HT-29 (cell line): ENCODE results near the gene CFAP58. TPM values are rescaled to one million over a fixed set of nuclear protein-coding genes. Genes with fewer than 3 reads are reported as not detected.

ENCODE experiments used
- DNase-seq: peaks from one replicate; pipeline ENCODE4 v3.0.0-alpha.2; 2015; ENCODE audit warnings: low spot score
- total RNA-seq: library from RNA; depleted of rRNA; stranded (reverse); fragments of >200 nt; shearing (Covaris generic); gene quantifications from 2 replicates; pipeline ENCODE4 v1.2.3, GENCODE V29; 2014

The CFAP58 gene
- total RNA-seq, 1 experiment from 2014 or later: 0.03 TPM

DNA sequence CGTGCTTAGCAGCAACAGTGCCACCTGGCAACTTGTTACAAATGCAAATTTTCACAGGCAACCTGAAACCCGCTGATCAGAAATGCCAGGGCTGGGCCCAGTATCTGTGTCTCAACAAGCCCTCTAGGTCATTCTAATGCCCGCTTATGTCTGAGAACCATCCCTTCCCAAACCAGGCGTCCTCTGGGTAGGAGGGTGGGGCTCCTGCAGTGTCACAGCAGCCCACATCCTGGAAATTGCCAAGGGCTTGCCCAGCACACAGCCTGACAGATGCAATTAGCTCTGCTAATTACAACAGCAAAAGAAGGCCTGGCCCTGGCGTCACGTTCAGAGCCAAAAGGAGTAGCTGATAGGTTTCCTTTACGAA is 31.2 kb upstream of the CFAP58 start:
- no peak for DNase-seq

DNA sequence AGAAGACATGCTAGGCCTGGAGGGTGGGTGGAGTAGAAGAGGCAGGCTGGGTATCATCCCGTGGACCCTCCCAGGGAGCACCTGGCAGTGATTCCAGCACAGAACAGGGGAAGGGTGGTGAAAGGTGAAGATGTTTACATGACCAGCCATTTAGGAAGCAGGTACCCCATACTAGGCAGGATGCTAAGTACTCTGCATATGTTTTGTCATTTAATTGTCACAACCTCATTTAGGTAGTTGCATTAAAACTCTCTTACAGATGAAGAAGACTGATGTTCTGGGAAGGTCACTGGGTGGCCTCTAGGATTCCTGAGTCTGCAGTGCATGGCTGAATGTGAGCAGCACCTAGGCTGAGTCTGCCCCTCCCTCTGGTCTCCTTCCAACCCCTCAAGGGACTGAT is 30.5 kb upstream of the CFAP58 start:
- no peak for DNase-seq

GRCh38 chr10:104323760-104324201 is 29.9 kb upstream of the CFAP58 start:
- DNase-seq: no peak

DNA sequence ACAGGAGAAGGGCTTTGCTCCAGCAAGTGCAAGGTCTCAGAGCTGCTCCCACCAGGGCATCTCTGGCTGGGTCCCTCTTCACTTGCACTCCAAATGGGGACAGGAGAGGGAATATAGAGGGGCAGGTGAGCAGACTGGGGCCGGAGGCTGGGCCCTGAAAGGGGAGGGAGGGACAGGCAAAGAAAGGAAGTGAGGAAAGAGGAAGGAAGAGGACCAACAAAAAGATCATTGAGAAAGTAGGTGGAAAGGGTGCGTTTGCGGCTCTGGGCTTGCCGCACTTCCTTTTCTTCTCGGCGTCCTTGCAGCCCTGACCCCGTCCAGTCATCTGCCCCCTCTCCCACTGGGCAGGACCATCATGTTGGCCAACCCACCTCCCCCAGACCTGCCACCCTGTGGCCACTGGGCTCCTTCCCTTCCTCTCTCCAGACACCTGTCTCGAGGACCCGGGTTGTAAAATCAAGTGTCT is 29.4 kb upstream of the CFAP58 start:
- no peak for DNase-seq

DNA sequence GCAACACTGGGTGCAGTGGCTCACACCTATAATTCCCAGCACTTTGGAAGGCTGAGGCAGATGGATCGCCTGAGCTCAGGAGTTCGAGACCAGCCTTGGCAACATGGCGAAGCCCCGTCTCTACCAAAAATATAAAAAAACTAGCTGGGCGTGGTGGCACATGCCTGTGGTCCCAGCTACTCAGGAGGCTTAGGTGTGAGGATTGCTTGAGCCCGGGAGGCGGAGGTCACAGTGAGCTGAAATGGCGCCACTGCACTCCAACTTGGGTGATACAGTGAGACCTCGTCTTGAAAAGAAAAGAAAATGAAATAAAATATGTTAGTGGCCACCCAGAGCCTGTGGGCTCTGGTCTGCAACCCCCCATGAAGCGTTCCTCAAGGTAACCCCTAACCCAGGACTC is 28.7 kb upstream of the CFAP58 start:
- no peak for DNase-seq

- no peak for DNase-seq
These were observed 27.9 kb upstream of the CFAP58 start for GRCh38 chr10:104325436-104326435.

DNA sequence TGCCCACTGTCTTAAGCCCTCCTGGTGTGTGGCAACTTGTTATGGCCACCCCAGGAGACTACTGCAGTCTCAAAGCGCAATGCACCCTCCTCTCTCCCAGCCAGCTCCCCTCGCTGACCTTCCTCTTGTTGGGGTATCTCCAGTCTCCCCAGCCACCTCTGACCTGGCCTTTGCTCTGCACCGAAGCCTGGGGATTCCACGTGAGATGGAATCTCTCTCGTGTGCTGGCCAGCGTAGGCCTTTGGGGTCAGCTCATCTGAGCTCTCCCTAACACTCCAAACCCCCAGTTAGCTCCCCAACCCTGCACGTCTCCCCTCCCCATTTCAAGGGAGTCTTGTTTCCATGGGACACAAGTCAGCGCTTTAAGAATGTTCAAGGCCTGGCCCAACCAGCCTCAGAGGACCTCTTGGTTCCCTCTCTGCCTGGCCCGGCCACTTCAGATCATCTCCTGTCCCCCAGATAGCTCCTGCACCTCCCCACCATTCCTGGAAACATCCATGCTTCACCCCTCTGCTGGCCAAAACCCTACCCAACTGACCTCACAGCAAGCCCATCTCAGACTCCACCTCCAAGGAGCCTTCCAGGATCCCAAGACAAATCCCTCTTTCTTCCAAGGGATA is 26.5 kb upstream of the CFAP58 start:
- no peak for DNase-seq

GRCh38 chr10:104327745-104328645 is 25.6 kb upstream of the CFAP58 start:
- DNase-seq: no peak

GRCh38 chr10:104328646-104328895 is 25.1 kb upstream of the CFAP58 start:
- no peak for DNase-seq

GRCh38 chr10:104328896-104329710 is 24.5 kb upstream of the CFAP58 start:
- DNase-seq: no peak

DNA sequence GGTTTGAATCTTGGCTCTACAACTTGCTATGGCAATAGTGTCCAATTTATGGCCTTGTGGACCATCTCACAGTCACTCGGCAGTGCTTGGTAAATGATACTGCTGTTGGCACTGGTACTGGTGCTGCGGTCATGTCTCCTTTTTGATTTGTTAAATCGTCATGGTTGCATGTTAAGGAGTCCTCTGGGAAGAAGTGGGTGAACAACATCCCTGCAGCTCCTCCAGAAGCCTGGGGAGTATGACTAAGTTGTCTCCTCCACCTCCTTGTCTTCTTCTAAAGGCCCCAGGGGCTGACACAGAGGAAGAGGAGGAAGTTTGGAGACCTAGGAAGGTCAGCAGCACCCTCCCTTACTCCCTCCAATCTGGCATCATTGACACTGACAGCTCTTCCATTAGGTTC is 23.9 kb upstream of the CFAP58 start:
- DNase-seq: no peak

GRCh38 chr10:104330168-104331110 is 23.2 kb upstream of the CFAP58 start:
- no peak for DNase-seq

- peak; percentile 56 for DNase-seq
These were observed 22.3 kb upstream of the CFAP58 start for GRCh38 chr10:104331208-104331838.

DNA sequence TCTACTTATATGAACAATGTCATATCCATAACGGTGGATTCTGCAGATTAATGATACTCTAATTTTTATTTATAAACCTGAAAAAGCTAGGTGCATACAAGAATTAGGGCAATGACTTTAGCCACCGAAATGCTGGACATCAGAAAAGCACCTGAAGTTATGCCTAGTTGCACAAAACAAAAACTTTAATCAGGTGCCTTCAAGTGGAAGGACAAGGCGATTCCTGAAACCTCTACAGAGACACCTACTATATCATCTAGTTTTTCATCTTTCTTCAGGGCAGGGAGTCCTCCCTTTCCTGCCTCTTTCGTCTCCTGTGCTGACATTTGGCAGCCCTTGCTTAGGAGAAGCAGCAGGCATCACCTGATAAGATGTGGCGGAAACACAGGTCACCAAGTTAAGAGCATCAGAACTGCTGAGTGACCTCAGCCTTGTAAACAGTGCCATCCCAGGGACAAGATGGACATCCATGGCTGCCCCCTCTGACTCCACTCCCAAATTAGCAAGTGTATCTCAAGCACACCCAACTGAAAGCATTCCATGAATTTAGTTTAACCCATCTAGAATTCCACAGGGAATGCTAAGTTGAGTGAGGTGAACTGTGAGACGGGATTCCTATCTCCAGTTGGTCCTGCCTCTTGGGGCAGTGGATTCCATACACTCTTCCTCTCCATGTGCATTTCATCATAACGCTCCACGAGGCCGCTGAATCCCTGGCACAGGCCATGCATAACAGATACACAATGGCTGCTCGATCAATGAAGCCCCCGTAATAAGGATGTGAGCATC is 21.2 kb upstream of the CFAP58 start:
- DNase-seq: no peak

GRCh38 chr10:104333032-104333727 is 20.5 kb upstream of the CFAP58 start:
- DNase-seq: no peak

- DNase-seq: no peak
These were observed 19.8 kb upstream of the CFAP58 start for GRCh38 chr10:104333728-104334373.

GRCh38 chr10:104334561-104334960 is 19.1 kb upstream of the CFAP58 start:
- DNase-seq: no peak
